IMR-90 (cell line): Measurements from ENCODE around the gene TMEM100. TPM values are rescaled to one million over a fixed set of nuclear protein-coding genes. Genes with fewer than 3 reads are reported as not detected.

Source experiments
- ATAC-seq: fragments of 200-7000 bp; cut with Tn5 transposase; 2 replicates; pipeline ENCODE4 v1.9.1; 2020; ENCODE audit warnings: low read depth, mild to moderate bottlenecking, moderate library complexity
- BruUV-seq: library from RNA; stranded (reverse); fragments of 400-500 nt; replicated peaks from 2 replicates; lab custom pipeline; 2021; lab: Mats Ljungman, UMichigan
- CTCF ChIA-PET: fragments of 300-600 bp; formaldehyde crosslinking; extraction: SDS; loops from one replicate; lab custom pipeline; 2021; ENCODE audit warnings: antibody characterized with exemption; lab: Yijun Ruan, JAX
- POLR2A ChIA-PET: fragments of 300-600 bp; sonication (Branson Sonifier 250); formaldehyde crosslinking; loops from one replicate; lab custom pipeline; 2022; ENCODE audit warnings: antibody characterized with exemption; ENCODE audit not compliant: unreplicated experiment; lab: Charles Lee
- DNase-seq: peaks from one replicate; pipeline ENCODE4 v3.0.0; 2013
- H2AFZ ChIP-seq: replicated peaks from 2 replicates; pipeline ENCODE3; 2013; ENCODE audit warnings: low read length, mild to moderate bottlenecking; ENCODE audit not compliant: poor library complexity
- H2AK5ac ChIP-seq: 2 replicates; pipeline ENCODE4 v1.6.1; 2013; ENCODE audit warnings: low read depth, low read length, inconsistent platforms
- H2AK9ac ChIP-seq: replicated peaks from 2 replicates; pipeline ENCODE3; 2013; ENCODE audit warnings: mild to moderate bottlenecking, low read depth, low read length, moderate library complexity; ENCODE audit not compliant: poor library complexity
- H2BK120ac ChIP-seq: 2 replicates; pipeline ENCODE4 v1.6.1; 2013; ENCODE audit warnings: low read depth, low read length, inconsistent platforms
- H2BK15ac ChIP-seq: 3 replicates; pipeline ENCODE4 v1.6.1; 2013; ENCODE audit warnings: low read depth, low read length, inconsistent platforms
- H2BK20ac ChIP-seq: 2 replicates; pipeline ENCODE4 v1.6.1; 2013; ENCODE audit warnings: low read depth, mild to moderate bottlenecking, inconsistent platforms, low read length, moderate library complexity
- H2BK5ac ChIP-seq: 2 replicates; pipeline ENCODE4 v1.6.1; 2013; ENCODE audit warnings: mild to moderate bottlenecking, low read depth, low read length, inconsistent platforms; ENCODE audit not compliant: poor library complexity, severe bottlenecking
- H3K14ac ChIP-seq: replicated peaks from 2 replicates; pipeline ENCODE4 v1.6.1; 2013; ENCODE audit warnings: low read depth, low read length, inconsistent platforms
- H3K18ac ChIP-seq: 2 replicates; pipeline ENCODE4 v1.6.1; 2013; ENCODE audit warnings: low read depth, low read length, control low read depth
- H3K23ac ChIP-seq: 2 replicates; pipeline ENCODE4 v1.6.1; 2013; ENCODE audit warnings: low read depth, low read length, inconsistent platforms
- H3K27ac ChIP-seq: 2 replicates; pipeline ENCODE4 v1.5.1; 2013; ENCODE audit warnings: mild to moderate bottlenecking, control low read depth, low read length; ENCODE audit not compliant: insufficient read depth
- H3K27me3 ChIP-seq: 2 replicates; pipeline ENCODE4 v1.6.1; 2013; ENCODE audit warnings: low read length; ENCODE audit not compliant: control insufficient read depth, insufficient read depth
- H3K36me3 ChIP-seq: 2 replicates; pipeline ENCODE4 v1.6.1; 2013; ENCODE audit warnings: low read length, mixed read lengths; ENCODE audit not compliant: control insufficient read depth, insufficient read depth
- H3K4ac ChIP-seq: 2 replicates; pipeline ENCODE4 v1.6.1; 2013; ENCODE audit warnings: low read depth, low read length, inconsistent platforms
- H3K4me1 ChIP-seq: 2 replicates; pipeline ENCODE4 v1.6.1; 2013; ENCODE audit warnings: low read length, mixed read lengths; ENCODE audit not compliant: control insufficient read depth, insufficient read depth
- H3K4me2 ChIP-seq: 2 replicates; pipeline ENCODE4 v1.6.1; 2013; ENCODE audit warnings: low read depth, mild to moderate bottlenecking, control low read depth, low read length, moderate library complexity
- H3K4me3 ChIP-seq: 2 replicates; pipeline ENCODE4 v1.5.1; 2013; ENCODE audit warnings: low read depth, mild to moderate bottlenecking, control low read depth, low read length, moderate library complexity; ENCODE audit not compliant: insufficient read depth
- H3K56ac ChIP-seq: 2 replicates; pipeline ENCODE4 v1.6.1; 2013; ENCODE audit warnings: low read length, inconsistent platforms; ENCODE audit not compliant: insufficient read depth; ENCODE audit errors: extremely low read depth
- H3K79me1 ChIP-seq, 2 experiments: 2 replicates each; pipeline ENCODE4 v1.6.1; 2013; ENCODE audit warnings: low read length in 2 of 2, inconsistent platforms in 1 of 2, low read depth in 1 of 2
- H3K9ac ChIP-seq: 2 replicates; pipeline ENCODE4 v1.6.1; 2013; ENCODE audit warnings: low read depth, low read length, control low read depth
- H3K9me1 ChIP-seq: 2 replicates; pipeline ENCODE4 v1.6.1; 2013; ENCODE audit warnings: low read length, inconsistent platforms; ENCODE audit not compliant: insufficient read depth
- H3K9me3 ChIP-seq: 2 replicates; pipeline ENCODE4 v1.6.1; 2013; ENCODE audit warnings: low read length; ENCODE audit not compliant: control insufficient read depth, insufficient read depth
- H4K20me1 ChIP-seq: 2 replicates; pipeline ENCODE4 v1.6.1; 2013; ENCODE audit warnings: low read length, inconsistent platforms; ENCODE audit not compliant: insufficient read depth
- H4K5ac ChIP-seq: 2 replicates; pipeline ENCODE4 v1.6.1; 2013; ENCODE audit warnings: mild to moderate bottlenecking, low read depth, low read length, control low read depth
- H4K8ac ChIP-seq, 2 experiments: 2 replicates each; pipeline ENCODE4 v1.6.1; 2013; ENCODE audit warnings: low read depth in 2 of 2, low read length in 2 of 2, control low read depth in 1 of 2, inconsistent platforms in 1 of 2
- H4K91ac ChIP-seq: 2 replicates; pipeline ENCODE4 v1.6.1; 2013; ENCODE audit warnings: low read depth, low read length, inconsistent platforms; ENCODE audit not compliant: insufficient read depth
- BHLHE40 ChIP-seq: fragments of 150-350 bp; IDR thresholded peaks from 2 replicates; pipeline ENCODE4 v1.6.1; 2016; ENCODE audit warnings: mild to moderate bottlenecking, low read depth, low read length
- CHD1 ChIP-seq: IDR thresholded peaks from 2 replicates; pipeline ENCODE4 v1.6.1; 2012; ENCODE audit warnings: low read depth, low read length, improper control_type of control experiment
- FOS ChIP-seq: fragments of 150-350 bp; IDR thresholded peaks from 2 replicates; pipeline ENCODE4 v1.6.1; 2016; ENCODE audit warnings: low read depth, low read length
- MAZ ChIP-seq: IDR thresholded peaks from 2 replicates; pipeline ENCODE4 v1.6.1; 2012; ENCODE audit warnings: low read depth, mild to moderate bottlenecking, low read length, improper control_type of control experiment, moderate library complexity, borderline replicate concordance
- POLR2A ChIP-seq: IDR thresholded peaks from 2 replicates; pipeline ENCODE4 v1.6.1; 2012; ENCODE audit warnings: mild to moderate bottlenecking, low read depth, low read length
- SMC3 ChIP-seq: fragments of 150-350 bp; IDR thresholded peaks from 2 replicates; pipeline ENCODE4 v1.6.1; 2016; ENCODE audit warnings: low read depth, mild to moderate bottlenecking, antibody characterized with exemption, low read length, moderate library complexity
- WGBS, 2 experiments: methylation state at CpG; one replicate each; pipeline versions ENCODE4 v1.1.5 to v1.1.7; 2013; ENCODE audit warnings: missing lambda C conversion rate in 2 of 2; ENCODE audit not compliant: insufficient read length in 1 of 2; ENCODE audit errors: extremely low coverage in 2 of 2; 5-methylcytosine and 5-hydroxymethylcytosine counted together
- dilution Hi-C: fragments of 300-500 bp; cut with HindIII; formaldehyde crosslinking; loops from one replicate; pipeline ENCODE4 v1.14.3; 2018; ENCODE audit warnings: low sequenced_read_pairs; ENCODE audit not compliant: unreplicated experiment
- in situ Hi-C: fragments of 300-500 bp; cut with MboI; formaldehyde crosslinking; loops from 3 replicates; pipeline ENCODE4 v1.14.3; 2019; ENCODE audit warnings: low sequenced_read_pairs, inconsistent platforms, mixed read lengths
- intact Hi-C: fragments of 100-400 bp; cut with micrococcal nuclease; formaldehyde crosslinking; loops from 2 replicates; pipeline ENCODE4 v1.10.0; 2022
- polyA plus RNA-seq, 3 experiments: library from polyadenylated mRNA; depleted of rRNA; stranded (reverse); fragments of >200 nt; gene quantifications; 2 replicates each; pipeline ENCODE4 v1.2.3, GENCODE V29; 2012; ENCODE audit warnings: low replicate concordance in 1 of 3
- total RNA-seq: library from RNA; depleted of rRNA; stranded (reverse); fragments of >200 nt; gene quantifications from 2 replicates; pipeline ENCODE4 v1.2.3, GENCODE V29; 2012
- TF ChIP-seq, protein P1 (sequence below): conservative IDR thresholded peaks from 2 replicates; pipeline ENCODE4 v1.5.1; 2012; ENCODE audit warnings: mild to moderate bottlenecking, low read depth, low read length, improper control_type of control experiment

Gene TMEM100
- total and polyA plus RNA-seq, 2 of the 4 experiments (the other 2 are of a cell fraction) = 0.21 to 0.36 TPM

DNA sequence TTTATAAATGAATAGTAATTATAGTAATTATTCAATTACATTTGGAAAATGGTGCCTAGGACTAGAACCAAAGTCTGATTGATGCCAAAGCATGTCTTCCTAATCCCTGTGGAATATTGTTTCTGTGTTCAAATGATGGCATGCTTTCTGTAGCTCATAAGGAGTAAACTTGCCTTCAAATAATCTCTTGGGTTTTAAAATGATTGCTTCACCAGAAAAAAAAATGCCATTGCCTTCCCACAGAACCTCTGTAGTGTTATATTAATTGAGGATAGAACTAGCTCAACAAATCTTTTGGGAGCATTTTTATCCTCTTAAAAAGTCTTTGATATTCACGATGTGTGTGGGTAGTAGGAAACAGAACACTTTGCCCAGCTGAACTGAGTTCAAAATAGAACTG is 7.7 kb upstream of the TMEM100 start:
- no peak overlapping the region for H2BK15ac ChIP-seq
- H2BK120ac ChIP-seq = no peak overlapping the region
- intact Hi-C loops = loop anchor here (5.0 kb wide), 1 partner anchor 967 kb away; no protein-coding TSS in a partner anchor
- WGBS, 2 experiments = no CpG with 5 or more reads among the region's 1 CpG
- H3K4me1 ChIP-seq = peaks cover 25% of the 10 kb centered on the region
- no peak for ATAC-seq
- H3K9me1 ChIP-seq = peaks cover 7% of the 10 kb centered on the region
- no peaks in the 10 kb centered on the region for H3K27me3 ChIP-seq
- no peak overlapping the region for H4K8ac ChIP-seq
- no peak overlapping the region for H3K9ac ChIP-seq
- H2AK9ac ChIP-seq = no peak overlapping the region
- H2AFZ ChIP-seq = no peak overlapping the region
- DNase-seq = no peak
- no peaks in the 10 kb centered on the region for H3K36me3 ChIP-seq
- H2BK5ac ChIP-seq = no peak overlapping the region
- H2BK20ac ChIP-seq = no peak overlapping the region
- H4K20me1 ChIP-seq = no peaks in the 10 kb centered on the region
- H2AK5ac ChIP-seq = no peak overlapping the region
- no peak overlapping the region for H3K4ac ChIP-seq
- H3K9me3 ChIP-seq = no peaks in the 10 kb centered on the region
- no TSS peak for BruUV-seq
- H3K56ac ChIP-seq = no peak overlapping the region
- no peak overlapping the region for H3K4me2 ChIP-seq
- H3K79me1 ChIP-seq = no peaks in the 10 kb centered on the region
- no peak overlapping the region for H3K23ac ChIP-seq
- no peak overlapping the region for H3K14ac ChIP-seq
- no peak overlapping the region for H4K5ac ChIP-seq
- no peak overlapping the region for H4K91ac ChIP-seq
- H3K18ac ChIP-seq = no peak overlapping the region
- TF ChIP-seq POLR2A = no peak
- no peak for TF ChIP-seq BHLHE40
- no peak for TF ChIP-seq CHD1
- TF ChIP-seq, protein P1, sequence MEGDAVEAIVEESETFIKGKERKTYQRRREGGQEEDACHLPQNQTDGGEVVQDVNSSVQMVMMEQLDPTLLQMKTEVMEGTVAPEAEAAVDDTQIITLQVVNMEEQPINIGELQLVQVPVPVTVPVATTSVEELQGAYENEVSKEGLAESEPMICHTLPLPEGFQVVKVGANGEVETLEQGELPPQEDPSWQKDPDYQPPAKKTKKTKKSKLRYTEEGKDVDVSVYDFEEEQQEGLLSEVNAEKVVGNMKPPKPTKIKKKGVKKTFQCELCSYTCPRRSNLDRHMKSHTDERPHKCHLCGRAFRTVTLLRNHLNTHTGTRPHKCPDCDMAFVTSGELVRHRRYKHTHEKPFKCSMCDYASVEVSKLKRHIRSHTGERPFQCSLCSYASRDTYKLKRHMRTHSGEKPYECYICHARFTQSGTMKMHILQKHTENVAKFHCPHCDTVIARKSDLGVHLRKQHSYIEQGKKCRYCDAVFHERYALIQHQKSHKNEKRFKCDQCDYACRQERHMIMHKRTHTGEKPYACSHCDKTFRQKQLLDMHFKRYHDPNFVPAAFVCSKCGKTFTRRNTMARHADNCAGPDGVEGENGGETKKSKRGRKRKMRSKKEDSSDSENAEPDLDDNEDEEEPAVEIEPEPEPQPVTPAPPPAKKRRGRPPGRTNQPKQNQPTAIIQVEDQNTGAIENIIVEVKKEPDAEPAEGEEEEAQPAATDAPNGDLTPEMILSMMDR = no peak
- no peak for TF ChIP-seq MAZ
- no peak for TF ChIP-seq FOS
- no peak for TF ChIP-seq SMC3
- no peak overlapping the region for H3K4me3 ChIP-seq
- H3K27ac ChIP-seq = no peak overlapping the region
- POLR2A ChIA-PET = no interaction called here
- dilution Hi-C loops = no loop called here
- CTCF ChIA-PET = interaction anchor here (0.8 kb wide), 1 partner anchor 199 kb away, joined by 3 read pairs; no protein-coding TSS in a partner anchor
- in situ Hi-C loops = no loop called here
